Stimulated activated naive CD4-positive, alpha-beta T cell (primary cell): ENCODE results near the gene HP1BP3.

Experiments used
- DNase-seq, 6 experiments: peaks; one replicate each; lab custom pipeline; 2025; lab: John Stamatoyannopoulos, UW

The HP1BP3 gene

DNA sequence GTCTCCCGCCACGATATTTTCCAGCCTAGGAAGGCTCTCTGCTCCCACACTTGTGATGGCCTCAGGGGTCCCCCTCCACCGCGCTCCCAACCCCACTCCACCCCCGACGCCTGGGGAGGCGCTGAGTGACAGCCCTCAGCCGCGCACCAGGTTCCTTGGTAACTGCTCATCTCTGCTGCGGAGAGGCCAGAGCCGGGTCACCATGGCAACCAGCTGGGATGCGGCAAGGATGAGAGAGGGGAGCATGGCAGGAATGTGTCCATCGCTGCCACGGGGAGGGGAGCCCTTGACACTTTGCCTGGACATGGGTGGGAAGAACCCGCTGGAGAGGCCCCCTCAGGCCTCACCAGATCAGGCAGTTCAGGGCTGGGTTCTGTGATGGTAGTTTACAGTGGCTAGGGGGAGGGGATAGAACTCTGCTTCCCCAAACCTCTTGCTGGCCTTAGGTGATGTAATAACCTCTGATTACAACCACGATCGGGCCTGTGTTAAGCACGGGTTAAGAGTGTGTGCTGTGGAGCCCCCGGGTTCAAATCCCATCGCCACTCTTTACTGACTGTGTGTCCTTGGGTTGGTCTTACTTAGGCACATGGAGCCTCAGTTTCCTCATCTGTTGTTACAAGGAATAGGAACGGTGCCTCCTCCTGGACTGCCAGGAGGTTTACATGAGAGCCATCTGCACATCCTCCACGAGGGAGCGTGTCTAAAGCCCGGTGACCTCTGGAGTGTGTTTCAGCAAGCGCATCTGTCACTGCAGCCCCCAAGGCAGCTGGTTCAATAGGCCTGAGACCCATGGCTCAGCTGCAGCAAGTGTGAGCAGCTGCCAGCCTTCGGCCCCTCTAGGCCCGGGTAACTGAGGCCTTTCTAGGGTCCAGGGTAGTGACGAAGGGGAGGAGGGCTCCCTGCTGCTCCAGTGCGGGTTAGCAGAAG is 75.6 kb downstream of the HP1BP3 start:
- DNase-seq, result no peak

DNA sequence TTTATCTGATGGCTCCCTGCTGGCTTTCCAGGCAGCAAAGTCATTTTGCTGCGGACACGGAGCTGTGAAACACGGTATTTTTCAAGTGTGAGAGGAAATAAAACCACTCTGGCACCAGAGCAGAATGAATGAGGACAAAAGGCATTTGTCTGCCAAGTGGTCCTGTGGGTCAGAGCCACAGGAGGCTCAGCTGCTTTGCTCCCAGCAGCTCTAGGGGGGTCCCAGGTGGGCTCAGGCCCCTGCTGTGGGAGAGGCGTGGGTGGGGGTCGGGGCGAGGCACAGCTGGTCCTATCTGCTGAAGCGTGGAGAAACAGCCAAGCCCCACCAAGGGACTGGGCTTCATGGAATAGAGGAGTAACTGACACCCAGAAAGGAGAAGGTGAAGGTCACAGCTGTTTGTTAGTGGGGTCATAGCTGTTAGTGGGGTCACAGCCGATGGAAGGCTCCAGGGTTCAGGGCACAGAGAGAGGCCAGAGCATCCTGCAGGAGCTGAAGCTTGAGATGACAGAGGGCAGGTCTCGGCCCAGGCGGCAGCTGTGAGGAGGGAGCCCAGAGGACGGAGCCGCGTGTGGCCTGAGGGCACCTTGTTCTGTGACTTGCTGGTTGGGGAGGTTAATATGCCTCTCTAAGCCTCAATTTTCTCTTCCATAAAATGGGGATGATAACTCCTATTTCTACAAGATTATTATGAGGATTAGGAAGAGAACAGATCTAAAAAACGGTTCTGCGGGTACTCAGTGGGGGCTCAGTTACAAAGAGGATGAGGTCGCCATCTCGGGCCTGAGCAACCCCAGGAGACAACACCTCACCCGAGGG is 76.4 kb downstream of the HP1BP3 start:
- no peak for DNase-seq

- DNase-seq, result no peak
These were observed 77.2 kb downstream of the HP1BP3 start for GRCh38 chr1:20709868-20710267.

GRCh38 chr1:20708891-20709290 is 78.2 kb downstream of the HP1BP3 start:
- DNase-seq, result no peak

GRCh38 chr1:20708057-20708456 is 79.0 kb downstream of the HP1BP3 start:
- DNase-seq, result no peak

GRCh38 chr1:20706841-20707240 is 80.3 kb downstream of the HP1BP3 start:
- DNase-seq, result no peak

DNA sequence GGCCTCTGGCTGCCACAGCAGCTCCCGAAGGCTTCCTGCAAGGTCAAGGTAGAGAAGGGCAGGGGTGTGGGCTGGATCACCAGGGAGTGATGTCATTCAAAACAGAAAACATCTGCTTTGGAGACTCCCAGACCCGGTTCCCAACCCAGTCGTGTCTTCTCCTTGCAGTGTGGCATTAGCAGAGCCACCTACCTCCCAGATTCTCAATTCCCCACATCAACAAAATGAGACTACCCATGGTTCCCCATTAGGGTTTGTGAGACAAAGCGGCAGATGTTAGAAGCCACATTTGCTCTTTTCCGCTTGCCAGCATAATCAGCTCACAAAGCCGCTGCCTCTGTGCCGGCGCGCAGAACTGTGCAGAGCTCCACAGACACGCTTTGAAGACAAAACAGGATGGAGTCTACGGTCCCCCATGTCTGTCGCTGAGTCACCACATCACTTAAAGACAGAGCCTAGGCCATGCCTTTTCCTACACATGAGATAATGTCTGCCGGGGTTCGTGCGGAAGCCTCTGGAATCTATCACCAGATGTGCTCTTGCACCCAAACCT is 81.8 kb downstream of the HP1BP3 start:
- no peak for DNase-seq

- DNase-seq, result no peak
These were observed 82.5 kb downstream of the HP1BP3 start for GRCh38 chr1:20704390-20705202.

DNA sequence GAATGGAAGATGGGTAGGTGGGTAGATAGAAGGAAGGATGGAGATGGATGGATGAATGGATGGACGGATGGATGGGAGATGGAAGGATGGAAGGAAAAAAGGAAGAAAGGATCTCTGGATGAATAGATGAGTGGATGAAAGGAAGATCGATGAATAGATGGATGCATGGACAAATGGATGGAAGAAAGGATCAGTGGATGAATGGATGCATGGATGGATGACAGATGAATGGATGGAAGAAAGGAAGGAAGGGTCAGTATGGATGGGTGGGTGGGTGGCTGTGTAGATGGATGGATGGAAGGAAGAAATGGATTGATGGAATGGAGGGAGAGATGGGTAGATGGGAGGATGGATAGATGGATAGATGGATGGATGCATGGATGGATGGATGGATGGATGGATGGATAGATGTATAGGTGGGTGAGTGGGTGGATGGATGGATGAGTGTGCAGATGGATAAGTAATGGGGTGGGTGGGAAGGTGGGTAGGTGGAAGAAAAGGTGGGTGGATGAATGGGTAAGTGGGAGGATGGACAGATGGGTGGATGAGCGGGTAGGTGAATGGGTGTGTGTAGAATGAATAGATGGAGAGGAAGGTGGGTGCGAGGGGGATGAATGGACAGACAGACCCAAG is 83.9 kb downstream of the HP1BP3 start:
- no peak for DNase-seq

DNA sequence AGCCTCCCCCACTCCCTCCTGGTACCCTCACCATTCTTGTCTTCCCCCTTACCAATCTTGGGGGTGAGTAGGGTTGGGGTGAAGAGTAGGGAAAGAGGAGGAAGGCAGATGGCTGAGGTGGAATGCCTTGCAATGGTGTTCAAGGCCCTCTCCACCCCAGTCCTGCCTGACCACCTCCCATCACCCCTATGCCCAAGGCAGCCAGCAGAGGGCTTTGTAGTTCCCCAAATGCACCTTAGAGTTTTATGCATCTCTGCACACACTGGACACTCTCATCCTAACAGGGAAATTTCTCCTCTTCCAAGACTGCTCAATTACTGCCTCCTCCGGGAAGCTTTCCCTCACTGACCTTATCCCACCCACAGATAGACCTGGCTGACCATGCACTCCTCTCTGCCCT is 84.7 kb downstream of the HP1BP3 start:
- no peak for DNase-seq

GRCh38 chr1:20701847-20702246 is 85.3 kb downstream of the HP1BP3 start:
- no peak for DNase-seq

DNA sequence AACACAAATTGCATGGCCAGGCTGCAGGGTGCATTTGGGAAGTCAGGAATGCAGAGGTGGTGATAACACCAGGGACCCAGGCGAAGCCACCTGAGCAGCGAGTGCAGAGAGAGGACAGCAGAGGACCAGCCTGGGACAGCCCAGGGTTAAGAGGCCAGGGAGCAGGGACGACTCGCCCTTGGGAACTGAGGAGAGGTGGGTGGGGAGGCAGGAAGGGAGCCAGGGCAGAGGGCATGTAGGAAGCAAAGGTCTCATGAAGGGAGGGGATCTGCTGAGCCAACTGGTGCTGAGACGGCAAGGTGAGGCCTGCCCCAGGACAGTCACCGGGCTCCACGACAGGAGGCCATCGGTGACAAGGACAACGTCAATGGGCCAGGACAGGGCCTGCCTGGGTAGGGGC is 85.7 kb downstream of the HP1BP3 start:
- no peak for DNase-seq

GRCh38 chr1:20700636-20701215 is 86.4 kb downstream of the HP1BP3 start:
- no peak for DNase-seq

- DNase-seq, result no peak
These were observed 87.5 kb downstream of the HP1BP3 start for GRCh38 chr1:20699558-20699957.

DNA sequence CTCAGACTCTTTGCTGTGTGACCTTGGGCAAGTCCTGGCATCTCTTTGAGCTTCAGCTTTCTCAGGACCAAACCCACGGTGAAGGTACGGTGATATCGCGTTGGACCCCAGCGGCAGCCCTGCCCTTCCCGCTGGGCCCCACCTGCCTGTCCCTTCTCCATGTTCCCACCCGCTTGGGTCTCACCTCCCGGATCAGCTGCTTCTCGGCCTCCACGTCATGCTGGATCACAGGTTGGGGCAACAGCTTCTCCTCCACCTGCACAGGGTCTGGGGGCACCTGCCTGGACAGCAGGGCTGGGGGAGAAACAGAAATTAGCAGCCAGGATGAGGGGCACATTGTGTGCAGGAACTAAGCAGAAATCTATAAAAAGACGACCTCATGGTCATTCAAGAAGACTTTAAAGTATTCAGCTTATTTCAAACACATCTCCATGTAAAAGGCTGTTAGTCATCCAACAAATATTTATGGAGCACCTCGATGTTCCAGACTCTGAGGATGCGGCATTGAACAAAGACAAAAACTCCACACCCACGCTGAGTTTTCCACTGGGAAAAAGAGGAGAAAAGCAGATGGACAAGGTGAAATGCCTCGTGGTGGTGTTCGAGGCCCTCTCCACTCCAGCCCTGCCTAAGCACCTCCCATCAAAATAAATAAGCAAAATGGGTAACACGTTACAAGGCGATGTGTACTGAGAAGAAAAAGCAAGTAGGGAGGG is 88.8 kb downstream of the HP1BP3 start:
- no peak for DNase-seq

GRCh38 chr1:20697563-20697962 is 89.5 kb downstream of the HP1BP3 start:
- no peak for DNase-seq

DNA sequence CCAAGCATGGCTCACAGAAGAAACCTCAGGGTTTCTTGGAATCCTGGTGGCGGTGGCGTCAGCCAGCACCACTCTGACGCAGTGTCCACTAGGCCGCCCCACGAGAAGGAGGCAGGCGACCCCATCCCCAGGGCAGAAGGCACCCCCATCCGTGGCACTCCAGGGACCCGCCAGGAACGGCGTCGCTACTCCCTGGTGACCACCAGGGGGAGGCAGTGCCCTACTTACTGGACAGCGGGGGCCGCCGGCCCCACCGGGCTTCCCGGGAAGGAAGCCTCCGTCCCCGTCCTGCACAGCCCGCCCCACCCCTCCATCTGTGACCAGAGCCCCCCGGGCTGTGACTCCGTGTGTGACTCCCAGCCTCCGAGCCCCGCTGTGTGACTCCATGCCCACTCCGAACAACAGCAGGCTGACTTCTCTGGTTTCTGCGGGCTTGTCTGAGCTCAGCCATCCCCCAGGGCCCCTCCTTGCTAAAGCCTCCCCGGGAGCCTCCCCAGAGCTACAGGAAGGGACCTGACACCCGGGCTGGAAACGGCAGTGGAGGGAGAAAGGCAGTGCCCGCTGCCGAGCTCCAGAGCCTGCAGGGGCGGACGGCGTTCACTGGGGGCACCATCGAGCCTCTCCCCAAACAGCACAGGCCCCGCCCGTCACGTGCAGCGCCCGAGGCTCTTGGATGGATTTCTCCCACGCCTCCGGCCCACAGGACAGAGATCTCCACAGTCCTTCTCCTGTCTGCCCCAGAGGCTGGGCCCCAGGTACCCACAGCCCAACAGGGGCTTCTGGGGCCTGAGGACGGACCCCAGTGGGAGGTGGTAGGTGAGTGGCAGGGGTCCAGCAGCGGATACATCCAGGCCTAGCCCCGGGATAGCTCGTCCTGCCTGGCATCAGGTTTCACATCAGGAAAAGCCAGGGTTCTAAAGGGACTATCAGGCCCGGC is 90.4 kb downstream of the HP1BP3 start:
- DNase-seq, result peak; percentile 46 to 74 (median 60)

- DNase-seq, result no peak
These were observed 91.6 kb downstream of the HP1BP3 start for GRCh38 chr1:20695515-20695914.

GRCh38 chr1:20693623-20694022 is 93.5 kb downstream of the HP1BP3 start:
- DNase-seq, result no peak
